K562 (cell line): ENCODE data around the gene VKORC1. TPM values are rescaled to one million over a fixed set of nuclear protein-coding genes. Genes with fewer than 3 reads are reported as not detected.

Source experiments
- FOXK2 ChIP-seq, 2 experiments: fragments of 450-650 bp; IDR thresholded peaks in 1 of 2; conservative IDR thresholded peaks in 1 of 2; 2 replicates each; pipeline ENCODE4 v1.6.1; 2016; ENCODE audit warnings: low read depth in 2 of 2, mild to moderate bottlenecking in 1 of 2
- GABPA ChIP-seq: fragments of 200-800 bp; sonication (Bioruptor generic); conservative IDR thresholded peaks from 2 replicates; pipeline ENCODE4 v1.6.1; 2016; ENCODE audit warnings: low read depth, missing genetic modification characterization, missing compliant biosample characterization
- MAFF ChIP-seq: IDR thresholded peaks from 2 replicates; pipeline ENCODE4 v1.6.1; 2012; ENCODE audit warnings: low read length, improper control_type of control experiment
- NR1H2 ChIP-seq: sonication (generic); formaldehyde crosslinking; IDR thresholded peaks from 2 replicates; pipeline ENCODE4 v1.4.0; 2020; ENCODE audit warnings: mild to moderate bottlenecking, missing genetic modification reagents
- PHF21A ChIP-seq: fragments of 450-650 bp; IDR thresholded peaks from 2 replicates; pipeline ENCODE4 v1.6.1; 2017; ENCODE audit warnings: low read depth, borderline replicate concordance
- SMARCA5 ChIP-seq: fragments of 450-650 bp; IDR thresholded peaks from 2 replicates; pipeline ENCODE4 v1.6.1; 2016
- ZNF778 ChIP-seq: fragments of 450-650 bp; formaldehyde crosslinking; IDR thresholded peaks from 2 replicates; pipeline ENCODE4 v1.4.0; 2020; ENCODE audit warnings: mild to moderate bottlenecking, moderate library complexity
- polyA plus RNA-seq, 8 experiments: library from polyadenylated mRNA; depleted of rRNA in 4 of 8; stranded (reverse) in 5 of 8; unstranded in 3 of 8; fragments of >200 nt; fragmentation: Nextera tagmentation in 2 of 8; fragmentation: Illumina TruSeq in 1 of 8; extraction: Ambion mirVana in 2 of 8; extraction: Trizol in 1 of 8; gene quantifications; 2 replicates each; pipeline versions ENCODE4 v1.2.1 to v1.2.3, GENCODE V29; 2011 to 2014; ENCODE audit warnings: inconsistent platforms in 1 of 8, missing spikeins in 1 of 8
- total RNA-seq, 7 experiments: library from RNA; depleted of rRNA in 6 of 7; stranded (reverse); fragments of >200 nt in 6 of 7; fragmentation: Illumina TruSeq in 2 of 7; extraction: Trizol in 2 of 7; gene quantifications; 2 replicates each; pipeline versions ENCODE4 v1.2.1 to v1.2.3, GENCODE V29; 2011 to 2021; ENCODE audit warnings: low replicate concordance in 1 of 7
- TF ChIP-seq, protein P1 (sequence below): fragments of 250-450 bp; sonication (Bioruptor Pico); IDR thresholded peaks from 2 replicates; pipeline ENCODE4 v1.5.1; 2021; ENCODE audit warnings: mild to moderate bottlenecking
- TF ChIP-seq, protein P2 (sequence below): fragments of 450-650 bp; IDR thresholded peaks from 2 replicates; pipeline ENCODE4 v1.6.1; 2016; ENCODE audit warnings: low read depth, mild to moderate bottlenecking, moderate library complexity
- TF ChIP-seq, protein P3 (sequence below): fragments of 250-450 bp; sonication (Bioruptor Pico); IDR thresholded peaks from 2 replicates; pipeline ENCODE4 v1.5.0; 2021
- TF ChIP-seq, protein P4 (sequence below): sonication (generic); formaldehyde crosslinking; IDR thresholded peaks from 2 replicates; pipeline ENCODE4 v1.8.1; 2023; ENCODE audit warnings: missing genetic modification reagents, mild to moderate bottlenecking, borderline replicate concordance
- TF ChIP-seq, protein P5 (sequence below): fragments of 150-350 bp; IDR thresholded peaks from 2 replicates; pipeline ENCODE4 v1.6.1; 2014; ENCODE audit warnings: low read depth, mild to moderate bottlenecking, low read length, borderline replicate concordance

Gene VKORC1
- total and polyA plus RNA-seq, 9 of the 15 experiments (the other 6 are each of a cell fraction or from before 2014, with no cell fraction given) = 30.0 to 119 (median 62.1) TPM

GRCh38 chr16:31073970-31074813 is 20.4 kb downstream of the VKORC1 start, which contains the start of the genes ZNF646 and ZNF668 (continued):
- TF ChIP-seq, protein P1, sequence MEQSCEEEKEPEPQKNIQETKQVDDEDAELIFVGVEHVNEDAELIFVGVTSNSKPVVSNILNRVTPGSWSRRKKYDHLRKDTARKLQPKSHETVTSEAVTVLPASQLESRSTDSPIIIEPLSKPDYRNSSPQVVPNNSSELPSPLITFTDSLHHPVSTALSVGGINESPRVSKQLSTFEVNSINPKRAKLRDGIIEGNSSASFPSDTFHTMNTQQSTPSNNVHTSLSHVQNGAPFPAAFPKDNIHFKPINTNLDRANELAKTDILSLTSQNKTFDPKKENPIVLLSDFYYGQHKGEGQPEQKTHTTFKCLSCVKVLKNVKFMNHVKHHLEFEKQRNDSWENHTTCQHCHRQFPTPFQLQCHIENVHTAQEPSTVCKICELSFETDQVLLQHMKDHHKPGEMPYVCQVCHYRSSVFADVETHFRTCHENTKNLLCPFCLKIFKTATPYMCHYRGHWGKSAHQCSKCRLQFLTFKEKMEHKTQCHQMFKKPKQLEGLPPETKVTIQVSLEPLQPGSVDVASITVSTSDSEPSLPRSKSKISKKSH (CRISPR knock-in tag) = no peak
- TF ChIP-seq ZNF778 (CRISPR knock-in tag) = no peak
- TF ChIP-seq, protein P2, sequence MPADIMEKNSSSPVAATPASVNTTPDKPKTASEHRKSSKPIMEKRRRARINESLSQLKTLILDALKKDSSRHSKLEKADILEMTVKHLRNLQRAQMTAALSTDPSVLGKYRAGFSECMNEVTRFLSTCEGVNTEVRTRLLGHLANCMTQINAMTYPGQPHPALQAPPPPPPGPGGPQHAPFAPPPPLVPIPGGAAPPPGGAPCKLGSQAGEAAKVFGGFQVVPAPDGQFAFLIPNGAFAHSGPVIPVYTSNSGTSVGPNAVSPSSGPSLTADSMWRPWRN = peak; percentile 37; the same call in 1 of the 2 replicates
- TF ChIP-seq NR1H2 (CRISPR knock-in tag) = no peak
- TF ChIP-seq PHF21A = no peak
- TF ChIP-seq, protein P3, sequence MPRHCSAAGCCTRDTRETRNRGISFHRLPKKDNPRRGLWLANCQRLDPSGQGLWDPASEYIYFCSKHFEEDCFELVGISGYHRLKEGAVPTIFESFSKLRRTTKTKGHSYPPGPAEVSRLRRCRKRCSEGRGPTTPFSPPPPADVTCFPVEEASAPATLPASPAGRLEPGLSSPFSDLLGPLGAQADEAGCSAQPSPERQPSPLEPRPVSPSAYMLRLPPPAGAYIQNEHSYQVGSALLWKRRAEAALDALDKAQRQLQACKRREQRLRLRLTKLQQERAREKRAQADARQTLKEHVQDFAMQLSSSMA = peak; percentile 99
- no peak for TF ChIP-seq MAFF
- TF ChIP-seq, protein P4, sequence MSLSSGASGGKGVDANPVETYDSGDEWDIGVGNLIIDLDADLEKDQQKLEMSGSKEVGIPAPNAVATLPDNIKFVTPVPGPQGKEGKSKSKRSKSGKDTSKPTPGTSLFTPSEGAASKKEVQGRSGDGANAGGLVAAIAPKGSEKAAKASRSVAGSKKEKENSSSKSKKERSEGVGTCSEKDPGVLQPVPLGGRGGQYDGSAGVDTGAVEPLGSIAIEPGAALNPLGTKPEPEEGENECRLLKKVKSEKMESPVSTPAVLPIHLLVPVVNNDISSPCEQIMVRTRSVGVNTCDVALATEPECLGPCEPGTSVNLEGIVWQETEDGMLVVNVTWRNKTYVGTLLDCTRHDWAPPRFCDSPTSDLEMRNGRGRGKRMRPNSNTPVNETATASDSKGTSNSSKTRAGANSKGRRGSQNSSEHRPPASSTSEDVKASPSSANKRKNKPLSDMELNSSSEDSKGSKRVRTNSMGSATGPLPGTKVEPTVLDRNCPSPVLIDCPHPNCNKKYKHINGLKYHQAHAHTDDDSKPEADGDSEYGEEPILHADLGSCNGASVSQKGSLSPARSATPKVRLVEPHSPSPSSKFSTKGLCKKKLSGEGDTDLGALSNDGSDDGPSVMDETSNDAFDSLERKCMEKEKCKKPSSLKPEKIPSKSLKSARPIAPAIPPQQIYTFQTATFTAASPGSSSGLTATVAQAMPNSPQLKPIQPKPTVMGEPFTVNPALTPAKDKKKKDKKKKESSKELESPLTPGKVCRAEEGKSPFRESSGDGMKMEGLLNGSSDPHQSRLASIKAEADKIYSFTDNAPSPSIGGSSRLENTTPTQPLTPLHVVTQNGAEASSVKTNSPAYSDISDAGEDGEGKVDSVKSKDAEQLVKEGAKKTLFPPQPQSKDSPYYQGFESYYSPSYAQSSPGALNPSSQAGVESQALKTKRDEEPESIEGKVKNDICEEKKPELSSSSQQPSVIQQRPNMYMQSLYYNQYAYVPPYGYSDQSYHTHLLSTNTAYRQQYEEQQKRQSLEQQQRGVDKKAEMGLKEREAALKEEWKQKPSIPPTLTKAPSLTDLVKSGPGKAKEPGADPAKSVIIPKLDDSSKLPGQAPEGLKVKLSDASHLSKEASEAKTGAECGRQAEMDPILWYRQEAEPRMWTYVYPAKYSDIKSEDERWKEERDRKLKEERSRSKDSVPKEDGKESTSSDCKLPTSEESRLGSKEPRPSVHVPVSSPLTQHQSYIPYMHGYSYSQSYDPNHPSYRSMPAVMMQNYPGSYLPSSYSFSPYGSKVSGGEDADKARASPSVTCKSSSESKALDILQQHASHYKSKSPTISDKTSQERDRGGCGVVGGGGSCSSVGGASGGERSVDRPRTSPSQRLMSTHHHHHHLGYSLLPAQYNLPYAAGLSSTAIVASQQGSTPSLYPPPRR (CRISPR knock-in tag) = no peak
- peak; percentile 96 to 98 for TF ChIP-seq FOXK2 (conservative IDR thresholded peaks at IDR 0.05 in 1 of 2, IDR thresholded peaks at IDR 0.05 in 1 of 2; ENCODE audit: low read depth in 2 of 2)
- peak; percentile 99 for TF ChIP-seq GABPA (tag)
- TF ChIP-seq SMARCA5 = 0 out of 2 replicates have a peak, but pooled peaks have one; percentile 16
- TF ChIP-seq, protein P5, sequence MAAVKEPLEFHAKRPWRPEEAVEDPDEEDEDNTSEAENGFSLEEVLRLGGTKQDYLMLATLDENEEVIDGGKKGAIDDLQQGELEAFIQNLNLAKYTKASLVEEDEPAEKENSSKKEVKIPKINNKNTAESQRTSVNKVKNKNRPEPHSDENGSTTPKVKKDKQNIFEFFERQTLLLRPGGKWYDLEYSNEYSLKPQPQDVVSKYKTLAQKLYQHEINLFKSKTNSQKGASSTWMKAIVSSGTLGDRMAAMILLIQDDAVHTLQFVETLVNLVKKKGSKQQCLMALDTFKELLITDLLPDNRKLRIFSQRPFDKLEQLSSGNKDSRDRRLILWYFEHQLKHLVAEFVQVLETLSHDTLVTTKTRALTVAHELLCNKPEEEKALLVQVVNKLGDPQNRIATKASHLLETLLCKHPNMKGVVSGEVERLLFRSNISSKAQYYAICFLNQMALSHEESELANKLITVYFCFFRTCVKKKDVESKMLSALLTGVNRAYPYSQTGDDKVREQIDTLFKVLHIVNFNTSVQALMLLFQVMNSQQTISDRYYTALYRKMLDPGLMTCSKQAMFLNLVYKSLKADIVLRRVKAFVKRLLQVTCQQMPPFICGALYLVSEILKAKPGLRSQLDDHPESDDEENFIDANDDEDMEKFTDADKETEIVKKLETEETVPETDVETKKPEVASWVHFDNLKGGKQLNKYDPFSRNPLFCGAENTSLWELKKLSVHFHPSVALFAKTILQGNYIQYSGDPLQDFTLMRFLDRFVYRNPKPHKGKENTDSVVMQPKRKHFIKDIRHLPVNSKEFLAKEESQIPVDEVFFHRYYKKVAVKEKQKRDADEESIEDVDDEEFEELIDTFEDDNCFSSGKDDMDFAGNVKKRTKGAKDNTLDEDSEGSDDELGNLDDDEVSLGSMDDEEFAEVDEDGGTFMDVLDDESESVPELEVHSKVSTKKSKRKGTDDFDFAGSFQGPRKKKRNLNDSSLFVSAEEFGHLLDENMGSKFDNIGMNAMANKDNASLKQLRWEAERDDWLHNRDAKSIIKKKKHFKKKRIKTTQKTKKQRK = no peak
